ENCODE measurements around the gene USB1.

Gene USB1

DNA sequence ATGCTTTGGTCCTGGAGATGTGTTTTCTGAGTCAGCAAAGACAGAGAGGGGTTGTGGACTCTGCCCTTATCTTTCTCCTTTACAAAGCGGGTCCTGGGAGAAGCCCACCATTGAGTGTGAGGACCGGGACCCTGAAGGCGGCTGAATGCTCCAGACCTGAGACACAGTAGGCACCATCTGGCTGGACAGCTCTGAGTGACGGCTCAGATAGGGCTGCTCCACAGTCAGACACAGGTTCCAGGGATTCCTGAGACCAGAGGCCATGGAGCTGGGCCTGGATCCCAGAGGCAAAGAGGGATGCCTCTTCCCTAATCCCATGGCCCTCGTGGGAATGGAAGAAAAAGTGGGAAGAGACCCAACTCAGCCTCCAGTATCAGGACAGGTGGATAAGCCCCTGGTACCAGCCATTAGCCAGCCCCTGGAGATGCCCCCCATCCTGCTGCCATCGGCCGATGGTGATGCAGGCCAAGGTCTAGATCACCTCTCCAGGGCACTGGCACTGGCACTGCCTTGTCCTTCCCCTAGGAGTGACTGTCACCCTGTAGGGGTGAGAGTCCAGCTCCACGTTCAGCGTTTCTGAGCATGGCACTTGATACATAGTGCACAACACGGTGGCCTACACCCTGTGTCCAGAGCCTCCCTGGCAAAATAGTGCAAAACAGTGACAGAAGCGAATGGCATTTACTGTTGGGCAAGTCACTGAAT lies 29.1 kb downstream of the USB1 start:
- Histone ChIP-seq H3K4me3 (ENCODE audit: low read depth in 1 of 5, low read length in 5 of 5) (no peak overlapping the region), H3K27me3 (ENCODE audit: control insufficient read depth in 5 of 5, insufficient read depth in 4 of 5, low read length in 5 of 5) (no peaks in the 10 kb centered on the region), H3K9ac (ENCODE audit: low read length in 5 of 5) (no peak overlapping the region), H3K4me1 (ENCODE audit: control insufficient read depth in 5 of 5, insufficient read depth in 5 of 5, low read length in 5 of 5) (peaks cover 14 to 80% (median 75%) of the 10 kb centered on the region in 5 donors), H3K27ac (ENCODE audit: low read depth, low read length) (peak overlapping the region; percentile 60), H3K9me3 (ENCODE audit: control insufficient read depth in 5 of 5, low read length in 5 of 5) (no peaks in the 10 kb centered on the region), H3K36me3 (ENCODE audit: control insufficient read depth in 5 of 5, insufficient read depth in 5 of 5, low read length in 5 of 5) (no peaks in the 10 kb centered on the region)

DNA sequence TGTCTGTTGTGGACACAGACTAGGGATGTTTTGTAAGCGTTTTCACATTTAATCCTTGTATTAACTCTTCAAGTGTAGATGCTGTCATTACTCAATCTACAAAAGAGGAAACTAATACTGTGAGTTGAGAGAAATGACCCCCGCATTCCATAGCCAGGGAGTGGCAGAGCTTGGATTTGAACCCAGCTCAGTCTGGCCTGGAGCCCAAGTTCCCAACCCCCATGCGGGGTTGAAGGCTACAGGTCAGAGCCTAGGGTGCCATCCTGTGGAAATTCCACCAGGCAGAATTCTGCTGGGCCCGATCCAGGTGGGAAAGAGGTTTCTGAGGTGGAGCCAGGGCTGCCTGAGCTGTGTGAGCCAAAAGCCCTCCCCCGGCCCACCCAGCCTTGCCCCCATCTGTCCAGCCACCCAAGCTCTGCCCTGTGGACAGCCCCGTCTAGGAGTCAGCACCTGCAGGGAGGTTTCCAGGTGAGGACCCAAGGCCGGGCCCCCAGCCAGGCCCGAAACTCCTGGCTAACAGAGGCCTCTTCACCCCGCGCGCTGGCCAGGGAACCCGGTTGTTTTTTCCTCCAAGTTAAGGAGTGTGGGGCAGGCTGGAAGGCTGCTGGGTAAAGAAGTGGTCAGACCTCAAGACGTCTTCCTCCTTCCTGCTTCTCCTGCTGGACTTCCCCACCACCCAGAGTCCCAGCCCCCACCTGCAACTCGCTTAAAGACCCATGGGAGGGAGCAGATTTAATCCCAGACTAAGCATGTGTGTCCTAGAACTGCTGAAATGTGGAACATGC lies 30.0 kb downstream of the USB1 start:
- Histone ChIP-seq H3K4me3 (ENCODE audit: low read depth in 1 of 5, low read length in 5 of 5) (no peak overlapping the region), H3K27me3 (ENCODE audit: control insufficient read depth in 5 of 5, insufficient read depth in 4 of 5, low read length in 5 of 5) (no peaks in the 10 kb centered on the region), H3K4me1 (ENCODE audit: control insufficient read depth in 5 of 5, insufficient read depth in 5 of 5, low read length in 5 of 5) (peaks cover 14 to 82% (median 78%) of the 10 kb centered on the region in 5 donors), H3K9ac (ENCODE audit: low read length in 5 of 5) (peak overlapping the region in 1 of 5 donors; percentile 38), H3K36me3 (ENCODE audit: control insufficient read depth in 5 of 5, insufficient read depth in 5 of 5, low read length in 5 of 5) (no peaks in the 10 kb centered on the region), H3K27ac (ENCODE audit: low read depth, low read length) (peak overlapping the region; percentile 57), H3K9me3 (ENCODE audit: control insufficient read depth in 5 of 5, low read length in 5 of 5) (no peaks in the 10 kb centered on the region)

DNA sequence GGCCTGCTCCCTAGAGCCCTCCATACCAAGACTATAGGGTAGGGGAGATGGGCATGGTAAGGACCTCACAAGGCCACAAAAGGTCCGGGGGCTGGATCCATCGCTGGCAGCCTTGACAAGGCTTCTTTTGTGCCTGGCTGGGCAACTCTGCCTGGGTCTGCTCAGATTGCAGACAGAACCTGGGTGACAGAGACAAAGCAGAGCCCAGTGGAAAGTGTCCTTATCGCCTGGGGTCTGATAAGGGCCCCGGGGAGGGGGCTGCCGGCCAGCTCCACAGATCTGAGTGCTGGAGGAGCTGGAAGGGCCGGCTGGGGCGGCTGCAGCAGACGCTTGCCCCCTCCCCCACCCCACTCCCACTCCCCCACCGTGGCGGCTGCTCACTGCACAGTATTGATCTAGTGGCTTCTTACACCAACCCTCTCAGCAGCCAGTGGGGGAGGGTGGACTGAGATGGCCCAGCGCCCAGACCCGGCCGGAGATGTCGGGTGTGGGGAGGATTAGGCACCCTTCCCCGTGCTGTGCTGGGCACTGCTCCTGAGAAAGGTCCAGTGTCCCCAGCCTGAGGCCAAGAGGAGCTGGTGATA lies 31.6 kb downstream of the USB1 start:
- peak overlapping the region in 1 of 5 donors; percentile 3 for H3K9ac ChIP-seq (ENCODE audit: low read length in 5 of 5)
- no peaks in the 10 kb centered on the region for H3K27me3 ChIP-seq (ENCODE audit: control insufficient read depth in 5 of 5, insufficient read depth in 4 of 5, low read length in 5 of 5)
- peak overlapping the region; percentile 57 for H3K27ac ChIP-seq (ENCODE audit: low read depth, low read length)
- peaks cover 14 to 71% (median 66%) of the 10 kb centered on the region in 5 donors for H3K4me1 ChIP-seq (ENCODE audit: control insufficient read depth in 5 of 5, insufficient read depth in 5 of 5, low read length in 5 of 5)
- no peaks in the 10 kb centered on the region for H3K9me3 ChIP-seq (ENCODE audit: control insufficient read depth in 5 of 5, low read length in 5 of 5)
- H3K4me3 ChIP-seq (ENCODE audit: low read depth in 1 of 5, low read length in 5 of 5), result no peak overlapping the region
- peaks cover 0 to 8% (median 0%) of the 10 kb centered on the region in 5 donors for H3K36me3 ChIP-seq (ENCODE audit: control insufficient read depth in 5 of 5, insufficient read depth in 5 of 5, low read length in 5 of 5)

DNA sequence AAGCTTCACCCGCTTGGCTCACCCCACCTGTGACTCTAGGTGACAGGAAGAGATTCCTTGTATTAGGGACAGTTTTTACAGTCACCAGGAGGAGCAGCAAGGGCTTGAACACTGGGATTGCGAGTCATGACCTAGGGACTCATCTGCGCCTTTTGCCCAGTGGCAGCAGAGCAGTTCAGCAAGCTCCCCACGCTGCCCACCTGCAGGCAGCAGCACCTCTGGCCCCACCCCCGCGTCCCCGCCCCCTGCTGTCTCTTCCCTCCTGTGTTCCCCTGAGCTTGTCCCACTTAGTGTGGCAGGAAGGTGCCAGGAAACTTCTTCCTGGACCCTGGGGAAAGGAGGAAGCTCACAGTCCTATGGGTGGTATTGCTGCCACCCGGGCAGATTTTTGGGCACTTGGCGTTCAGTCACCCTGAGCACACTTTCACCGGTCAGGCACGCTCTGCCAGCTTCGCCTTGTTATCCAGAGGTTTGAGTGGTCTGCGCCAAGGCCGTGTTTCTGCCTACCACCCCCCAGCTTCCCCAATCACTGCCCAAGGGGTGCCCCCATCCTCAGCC lies 33.0 kb downstream of the USB1 start:
- peaks cover 0 to 18% (median 11%) of the 10 kb centered on the region in 5 donors for H3K36me3 ChIP-seq (ENCODE audit: control insufficient read depth in 5 of 5, insufficient read depth in 5 of 5, low read length in 5 of 5)
- peaks cover 11 to 65% (median 58%) of the 10 kb centered on the region in 5 donors for H3K4me1 ChIP-seq (ENCODE audit: control insufficient read depth in 5 of 5, insufficient read depth in 5 of 5, low read length in 5 of 5)
- no peak overlapping the region for H3K27ac ChIP-seq (ENCODE audit: low read depth, low read length)
- no peak overlapping the region for H3K9ac ChIP-seq (ENCODE audit: low read length in 5 of 5)
- H3K4me3 ChIP-seq (ENCODE audit: low read depth in 1 of 5, low read length in 5 of 5), result no peak overlapping the region
- H3K9me3 ChIP-seq (ENCODE audit: control insufficient read depth in 5 of 5, low read length in 5 of 5), result no peaks in the 10 kb centered on the region
- H3K27me3 ChIP-seq (ENCODE audit: control insufficient read depth in 5 of 5, insufficient read depth in 4 of 5, low read length in 5 of 5), result no peaks in the 10 kb centered on the region

DNA sequence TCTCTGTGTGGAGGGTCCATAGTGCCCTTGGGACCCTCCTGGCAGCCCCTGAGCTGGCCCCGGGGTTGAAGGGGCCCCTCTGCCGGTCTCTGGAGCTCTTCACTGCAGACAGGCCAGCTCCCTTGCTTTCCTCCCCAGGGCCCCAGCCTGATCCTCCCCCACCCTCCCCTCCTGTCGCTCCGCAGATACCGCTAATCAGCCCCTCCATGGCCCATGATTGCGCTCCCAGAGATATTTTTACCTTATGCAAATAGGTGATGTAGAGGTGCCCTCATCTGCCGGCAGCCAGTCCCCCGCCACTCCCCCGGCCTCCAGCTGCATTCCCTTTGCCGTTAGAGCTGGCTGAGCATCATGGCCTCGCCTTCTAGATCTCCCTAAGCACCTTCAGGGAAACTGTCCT lies 33.6 kb downstream of the USB1 start:
- no peak overlapping the region for H3K4me3 ChIP-seq (ENCODE audit: low read depth in 1 of 5, low read length in 5 of 5)
- no peaks in the 10 kb centered on the region for H3K27me3 ChIP-seq (ENCODE audit: control insufficient read depth in 5 of 5, insufficient read depth in 4 of 5, low read length in 5 of 5)
- H3K27ac ChIP-seq (ENCODE audit: low read depth, low read length), result no peak overlapping the region
- H3K4me1 ChIP-seq (ENCODE audit: control insufficient read depth in 5 of 5, insufficient read depth in 5 of 5, low read length in 5 of 5), result peaks cover 11 to 59% (median 52%) of the 10 kb centered on the region in 5 donors
- no peaks in the 10 kb centered on the region for H3K9me3 ChIP-seq (ENCODE audit: control insufficient read depth in 5 of 5, low read length in 5 of 5)
- H3K9ac ChIP-seq (ENCODE audit: low read length in 5 of 5), result no peak overlapping the region
- H3K36me3 ChIP-seq (ENCODE audit: control insufficient read depth in 5 of 5, insufficient read depth in 5 of 5, low read length in 5 of 5), result peaks cover 0 to 23% (median 17%) of the 10 kb centered on the region in 5 donors

DNA sequence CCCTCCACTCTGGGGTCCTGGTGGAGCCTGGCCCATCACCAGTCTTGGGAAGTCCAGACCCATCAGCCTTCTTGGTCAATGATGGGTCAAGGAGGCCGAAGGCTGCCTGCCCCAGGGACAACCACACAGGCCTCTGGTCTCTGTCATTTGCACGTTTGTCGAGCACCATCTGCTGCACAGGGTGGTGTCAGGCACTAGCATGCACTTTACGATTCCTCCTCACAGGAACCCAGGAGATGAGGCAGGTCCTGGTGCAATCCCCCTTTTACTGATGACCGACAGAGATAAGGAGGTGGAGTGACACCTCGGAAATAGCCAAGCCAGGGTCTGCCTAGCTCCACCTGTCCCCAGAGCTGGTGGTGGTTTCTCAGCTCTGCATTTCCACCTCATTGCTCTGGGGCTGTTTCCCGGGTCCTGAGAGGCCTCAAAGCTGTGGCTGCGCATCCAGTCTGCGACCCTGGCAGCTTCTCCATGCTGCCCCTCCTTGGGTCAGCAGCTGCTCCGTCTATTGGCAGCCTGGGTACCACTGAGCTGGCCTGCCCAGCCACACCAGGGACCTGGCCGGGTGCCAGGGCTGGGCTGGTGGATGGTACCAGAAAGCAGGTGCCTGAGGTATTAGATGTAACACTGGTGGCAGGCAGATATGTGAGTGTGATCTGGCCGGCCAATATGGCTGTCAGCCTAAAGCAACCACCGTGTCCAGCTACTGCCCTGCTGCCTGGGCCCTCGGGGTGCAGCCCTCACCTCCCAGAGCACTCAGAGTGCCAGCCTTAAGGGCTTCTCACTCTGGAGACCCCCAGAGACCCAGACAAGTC lies 34.4 kb downstream of the USB1 start:
- no peaks in the 10 kb centered on the region for H3K27me3 ChIP-seq (ENCODE audit: control insufficient read depth in 5 of 5, insufficient read depth in 4 of 5, low read length in 5 of 5)
- H3K4me3 ChIP-seq (ENCODE audit: low read depth in 1 of 5, low read length in 5 of 5), result no peak overlapping the region
- peaks cover 4 to 51% (median 44%) of the 10 kb centered on the region in 5 donors for H3K4me1 ChIP-seq (ENCODE audit: control insufficient read depth in 5 of 5, insufficient read depth in 5 of 5, low read length in 5 of 5)
- H3K36me3 ChIP-seq (ENCODE audit: control insufficient read depth in 5 of 5, insufficient read depth in 5 of 5, low read length in 5 of 5), result peaks cover 0 to 31% (median 25%) of the 10 kb centered on the region in 5 donors
- H3K9me3 ChIP-seq (ENCODE audit: control insufficient read depth in 5 of 5, low read length in 5 of 5), result no peaks in the 10 kb centered on the region
- no peak overlapping the region for H3K9ac ChIP-seq (ENCODE audit: low read length in 5 of 5)
- H3K27ac ChIP-seq (ENCODE audit: low read depth, low read length), result no peak overlapping the region

DNA sequence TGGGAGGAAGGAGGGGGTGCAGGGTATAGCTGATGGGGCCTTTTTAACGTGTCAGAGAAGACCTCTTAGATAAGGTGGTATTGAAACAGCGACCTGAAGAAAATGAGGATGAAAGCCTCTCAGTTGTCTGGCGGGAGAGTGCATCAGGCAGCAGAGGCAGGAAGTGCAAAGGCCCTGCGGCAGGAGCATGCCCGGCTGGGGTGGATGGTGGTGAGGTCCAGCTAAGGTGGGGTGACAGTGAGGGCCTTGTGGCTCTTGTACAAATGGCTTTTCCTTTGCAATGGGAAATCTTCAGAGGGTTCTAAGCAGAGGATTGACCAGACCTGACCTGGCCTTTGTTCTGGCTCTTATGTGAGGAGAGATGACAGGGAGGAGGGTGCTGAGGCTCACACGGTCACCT lies 35.7 kb downstream of the USB1 start:
- Histone ChIP-seq H3K36me3 (ENCODE audit: control insufficient read depth in 5 of 5, insufficient read depth in 5 of 5, low read length in 5 of 5) (peaks cover 0 to 43% (median 38%) of the 10 kb centered on the region in 5 donors), H3K4me3 (ENCODE audit: low read depth in 1 of 5, low read length in 5 of 5) (no peak overlapping the region), H3K9ac (ENCODE audit: low read length in 5 of 5) (no peak overlapping the region), H3K4me1 (ENCODE audit: control insufficient read depth in 5 of 5, insufficient read depth in 5 of 5, low read length in 5 of 5) (peaks cover 4 to 39% (median 32%) of the 10 kb centered on the region in 5 donors), H3K27ac (ENCODE audit: low read depth, low read length) (no peak overlapping the region), H3K9me3 (ENCODE audit: control insufficient read depth in 5 of 5, low read length in 5 of 5) (no peaks in the 10 kb centered on the region), H3K27me3 (ENCODE audit: control insufficient read depth in 5 of 5, insufficient read depth in 4 of 5, low read length in 5 of 5) (no peaks in the 10 kb centered on the region)

DNA sequence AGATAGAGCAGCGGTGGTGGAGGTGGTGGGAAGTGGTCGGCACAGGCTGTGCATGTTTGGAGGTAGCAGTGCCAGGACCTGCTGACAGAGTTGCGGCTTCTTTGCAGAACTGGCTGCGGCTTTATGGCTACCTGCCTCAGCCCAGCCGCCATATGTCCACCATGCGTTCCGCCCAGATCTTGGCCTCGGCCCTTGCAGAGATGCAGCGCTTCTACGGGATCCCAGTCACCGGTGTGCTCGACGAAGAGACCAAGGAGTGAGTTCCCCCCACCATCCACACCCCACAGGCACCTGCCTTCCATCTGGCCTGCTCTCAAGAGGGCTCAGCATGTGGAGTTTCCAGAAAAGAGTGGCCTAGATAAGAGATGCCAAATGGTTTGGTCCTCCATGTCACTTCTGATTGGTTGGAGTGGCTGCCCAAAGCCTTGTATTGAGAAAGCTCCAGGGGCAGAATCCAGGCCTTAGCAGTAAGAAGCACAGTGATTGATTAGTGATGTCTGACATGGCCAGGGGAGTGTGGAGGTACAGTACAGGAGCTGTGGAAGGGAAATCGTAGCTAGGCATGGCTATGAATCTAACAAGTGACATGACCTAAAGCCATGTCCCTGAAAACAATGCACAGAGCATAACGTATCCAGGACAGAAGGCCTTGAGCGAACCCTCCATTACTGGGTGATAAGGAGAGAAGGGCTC lies 36.3 kb downstream of the USB1 start:
- Histone ChIP-seq H3K36me3 (ENCODE audit: control insufficient read depth in 5 of 5, insufficient read depth in 5 of 5, low read length in 5 of 5) (peaks cover 0 to 49% (median 44%) of the 10 kb centered on the region in 5 donors), H3K4me3 (ENCODE audit: low read depth in 1 of 5, low read length in 5 of 5) (no peak overlapping the region), H3K27ac (ENCODE audit: low read depth, low read length) (no peak overlapping the region), H3K4me1 (ENCODE audit: control insufficient read depth in 5 of 5, insufficient read depth in 5 of 5, low read length in 5 of 5) (peaks cover 2 to 37% (median 26%) of the 10 kb centered on the region in 5 donors), H3K27me3 (ENCODE audit: control insufficient read depth in 5 of 5, insufficient read depth in 4 of 5, low read length in 5 of 5) (no peaks in the 10 kb centered on the region), H3K9ac (ENCODE audit: low read length in 5 of 5) (no peak overlapping the region), H3K9me3 (ENCODE audit: control insufficient read depth in 5 of 5, low read length in 5 of 5) (no peaks in the 10 kb centered on the region)

DNA sequence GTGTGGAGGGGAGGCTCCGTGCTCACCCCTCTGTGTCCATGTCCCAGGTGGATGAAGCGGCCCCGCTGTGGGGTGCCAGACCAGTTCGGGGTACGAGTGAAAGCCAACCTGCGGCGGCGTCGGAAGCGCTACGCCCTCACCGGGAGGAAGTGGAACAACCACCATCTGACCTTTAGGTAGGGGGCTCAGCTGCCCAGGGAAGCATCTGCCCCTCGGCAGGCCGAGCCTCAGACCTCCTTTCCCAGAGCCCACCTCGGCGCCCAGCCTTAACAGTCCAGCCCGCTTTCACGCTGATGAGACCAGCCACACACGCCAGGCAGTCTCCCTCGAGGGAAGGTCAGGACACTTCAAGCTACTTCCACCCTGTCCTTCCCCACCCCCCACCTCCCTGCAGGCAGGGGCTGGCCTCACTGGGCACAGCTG lies 37.0 kb downstream of the USB1 start:
- Histone ChIP-seq H3K4me3 (ENCODE audit: low read depth in 1 of 5, low read length in 5 of 5) (no peak overlapping the region), H3K4me1 (ENCODE audit: control insufficient read depth in 5 of 5, insufficient read depth in 5 of 5, low read length in 5 of 5) (peaks cover 2 to 30% (median 19%) of the 10 kb centered on the region in 5 donors), H3K27ac (ENCODE audit: low read depth, low read length) (no peak overlapping the region), H3K27me3 (ENCODE audit: control insufficient read depth in 5 of 5, insufficient read depth in 4 of 5, low read length in 5 of 5) (no peaks in the 10 kb centered on the region), H3K9ac (ENCODE audit: low read length in 5 of 5) (no peak overlapping the region), H3K9me3 (ENCODE audit: control insufficient read depth in 5 of 5, low read length in 5 of 5) (no peaks in the 10 kb centered on the region), H3K36me3 (ENCODE audit: control insufficient read depth in 5 of 5, insufficient read depth in 5 of 5, low read length in 5 of 5) (peaks cover 0 to 56% (median 51%) of the 10 kb centered on the region in 5 donors)

All from subcutaneous abdominal adipose tissue (tissue), 5 donors.